ENCODE measurements around the gene BMP6.

The BMP6 gene

GRCh38 chr6:7747901-7748504 is 22.1 kb downstream of the BMP6 start:
- DNase-seq (ENCODE audit: low read depth in 2 of 2), result no peak

GRCh38 chr6:7749478-7749877 is 23.6 kb downstream of the BMP6 start:
- DNase-seq (ENCODE audit: low read depth in 2 of 2), result no peak

GRCh38 chr6:7750197-7750596 is 24.3 kb downstream of the BMP6 start:
- no peak for DNase-seq (ENCODE audit: low read depth in 2 of 2)

- no peak for DNase-seq (ENCODE audit: low read depth in 2 of 2)
Measured at GRCh38 chr6:7758456-7758855, 32.6 kb downstream of the BMP6 start.

- no peak for DNase-seq (ENCODE audit: low read depth in 2 of 2)
Measured at GRCh38 chr6:7759320-7759719, 33.4 kb downstream of the BMP6 start.

GRCh38 chr6:7761051-7761450 is 35.2 kb downstream of the BMP6 start:
- no peak for DNase-seq (ENCODE audit: low read depth in 2 of 2)

GRCh38 chr6:7762760-7763159 is 36.9 kb downstream of the BMP6 start:
- no peak for DNase-seq (ENCODE audit: low read depth in 2 of 2)

- DNase-seq (ENCODE audit: low read depth in 2 of 2), result no peak
Measured at GRCh38 chr6:7763881-7764280, 38.0 kb downstream of the BMP6 start.

GRCh38 chr6:7765575-7766325 is 39.9 kb downstream of the BMP6 start:
- DNase-seq (ENCODE audit: low read depth in 2 of 2), result no peak

- DNase-seq (ENCODE audit: low read depth in 2 of 2), result no peak
Measured at GRCh38 chr6:7769702-7770101, 43.8 kb downstream of the BMP6 start.

GRCh38 chr6:7770111-7770510 is 44.2 kb downstream of the BMP6 start:
- no peak for DNase-seq (ENCODE audit: low read depth in 2 of 2)

GRCh38 chr6:7770601-7771000 is 44.7 kb downstream of the BMP6 start:
- DNase-seq (ENCODE audit: low read depth in 2 of 2), result no peak

- no peak for DNase-seq (ENCODE audit: low read depth in 2 of 2)
Measured at GRCh38 chr6:7773322-7773721, 47.4 kb downstream of the BMP6 start.

GRCh38 chr6:7773914-7774313 is 48.0 kb downstream of the BMP6 start:
- DNase-seq (ENCODE audit: low read depth in 2 of 2), result no peak

GRCh38 chr6:7776509-7776908 is 50.6 kb downstream of the BMP6 start:
- no peak for DNase-seq (ENCODE audit: low read depth in 2 of 2)

- DNase-seq (ENCODE audit: low read depth in 2 of 2), result no peak
Measured at GRCh38 chr6:7777074-7777473, 51.2 kb downstream of the BMP6 start.

GRCh38 chr6:7781240-7781639 is 55.3 kb downstream of the BMP6 start:
- DNase-seq (ENCODE audit: low read depth in 2 of 2), result no peak

GRCh38 chr6:7784248-7784647 is 58.3 kb downstream of the BMP6 start:
- DNase-seq (ENCODE audit: low read depth in 2 of 2), result no peak

GRCh38 chr6:7784706-7785105 is 58.8 kb downstream of the BMP6 start:
- no peak for DNase-seq (ENCODE audit: low read depth in 2 of 2)

GRCh38 chr6:7785243-7786035 is 59.5 kb downstream of the BMP6 start:
- DNase-seq (ENCODE audit: low read depth in 2 of 2), result no peak

- DNase-seq (ENCODE audit: low read depth in 2 of 2), result no peak
Measured at GRCh38 chr6:7786214-7786661, 60.3 kb downstream of the BMP6 start.

- no peak for DNase-seq (ENCODE audit: low read depth in 2 of 2)
Measured at GRCh38 chr6:7787137-7787608, 61.3 kb downstream of the BMP6 start.

- no peak for DNase-seq (ENCODE audit: low read depth in 2 of 2)
Measured at GRCh38 chr6:7787731-7788130, 61.8 kb downstream of the BMP6 start.

Data from stimulated activated CD8-positive, alpha-beta memory T cell treated with anti-CD3 and anti-CD28 coated beads, Interleukin-7, amount 100 ng/mL, for 1 hour (primary cell).